SW480 (cell line): Measurements from ENCODE around the gene ITPKB.

Source experiments
- DNase-seq: peaks from one replicate; pipeline ENCODE4 v3.0.0-alpha.2; 2016; ENCODE audit warnings: low spot score

ITPKB gene

GRCh38 chr1:226637147-226637935 lies 101.7 kb downstream of the ITPKB start:
- DNase-seq, result no peak

GRCh38 chr1:226636847-226637096 lies 102.3 kb downstream of the ITPKB start:
- DNase-seq, result no peak

GRCh38 chr1:226635456-226635941 lies 103.6 kb downstream of the ITPKB start:
- no peak for DNase-seq

- no peak for DNase-seq
Measured at GRCh38 chr1:226634611-226635246, 104.4 kb downstream of the ITPKB start.

GRCh38 chr1:226634166-226634588 lies 104.9 kb downstream of the ITPKB start:
- peak; percentile 34 for DNase-seq

GRCh38 chr1:226633541-226634165 lies 105.4 kb downstream of the ITPKB start:
- DNase-seq, result no peak

GRCh38 chr1:226632922-226633351 lies 106.1 kb downstream of the ITPKB start:
- DNase-seq, result no peak

- DNase-seq, result no peak
Measured at GRCh38 chr1:226632169-226632879, 106.8 kb downstream of the ITPKB start.

GRCh38 chr1:226631229-226632000 lies 107.7 kb downstream of the ITPKB start:
- no peak for DNase-seq

- no peak for DNase-seq
Measured at GRCh38 chr1:226630592-226630991, 108.5 kb downstream of the ITPKB start.

- DNase-seq, result no peak
Measured at GRCh38 chr1:226629896-226630550, 109.1 kb downstream of the ITPKB start.

- no peak for DNase-seq
Measured at GRCh38 chr1:226629210-226629895, 109.7 kb downstream of the ITPKB start.

GRCh38 chr1:226628612-226629155 lies 110.4 kb downstream of the ITPKB start:
- no peak for DNase-seq

GRCh38 chr1:226627924-226628611 lies 111.0 kb downstream of the ITPKB start:
- no peak for DNase-seq

GRCh38 chr1:226627050-226627755 lies 111.9 kb downstream of the ITPKB start:
- DNase-seq, result no peak

GRCh38 chr1:226626577-226626956 lies 112.5 kb downstream of the ITPKB start:
- DNase-seq, result peak; percentile 61

- DNase-seq, result no peak
Measured at GRCh38 chr1:226625832-226626576, 113.1 kb downstream of the ITPKB start.

- DNase-seq, result no peak
Measured at GRCh38 chr1:226625326-226625725, 113.8 kb downstream of the ITPKB start.
